Measurements from ENCODE around the gene ARF6. TPM values are rescaled to one million over a fixed set of nuclear protein-coding genes. Genes with fewer than 3 reads are reported as not detected.

ARF6 gene
- total RNA-seq, 1 donor from 2014 or later, result 24.4 TPM

DNA sequence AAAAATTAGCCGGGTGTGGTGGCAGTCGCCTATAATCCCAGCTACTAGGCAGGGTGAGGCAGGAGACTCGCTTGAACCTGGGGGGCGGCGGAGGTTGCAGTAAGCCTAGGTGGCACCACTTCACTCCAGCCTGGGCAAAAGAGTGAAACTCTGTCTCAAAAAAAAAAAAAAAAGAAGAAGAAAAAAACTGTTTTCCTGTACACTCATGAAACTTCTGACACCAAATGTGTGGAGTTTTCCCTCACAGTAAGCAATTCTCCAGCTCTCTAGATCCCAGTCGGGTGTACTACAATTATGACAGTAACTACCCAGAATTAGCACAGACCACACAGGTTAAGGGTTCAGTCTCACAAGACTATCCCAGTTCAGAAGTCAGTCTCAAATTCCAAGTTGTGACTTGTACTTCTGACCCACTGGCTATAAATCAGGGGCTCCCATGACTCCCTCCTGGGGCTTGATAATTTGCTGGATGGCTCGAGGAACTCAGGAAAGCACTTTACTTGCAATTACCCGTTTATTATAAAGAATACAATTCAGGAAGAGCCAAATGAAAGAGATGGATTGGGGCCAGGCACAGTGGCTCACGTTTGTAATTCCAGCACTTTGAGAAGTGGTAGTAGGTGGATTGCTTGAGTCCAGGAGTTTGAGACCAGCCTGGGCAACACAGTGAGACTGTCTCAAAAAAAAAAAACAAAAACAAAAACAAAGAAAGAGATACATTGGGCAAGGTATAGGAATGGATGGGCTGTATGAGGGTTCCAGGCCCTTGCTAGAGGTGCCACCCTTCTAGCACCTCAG lies 12.4 kb upstream of the ARF6 start:
- H3K9me3 ChIP-seq (replicated peaks), result no peaks in the 10 kb centered on the region
- no peak overlapping the region for H3K27ac ChIP-seq (replicated peaks)
- H3K4me1 ChIP-seq, result no peaks in the 10 kb centered on the region
- TF ChIP-seq, protein P1, sequence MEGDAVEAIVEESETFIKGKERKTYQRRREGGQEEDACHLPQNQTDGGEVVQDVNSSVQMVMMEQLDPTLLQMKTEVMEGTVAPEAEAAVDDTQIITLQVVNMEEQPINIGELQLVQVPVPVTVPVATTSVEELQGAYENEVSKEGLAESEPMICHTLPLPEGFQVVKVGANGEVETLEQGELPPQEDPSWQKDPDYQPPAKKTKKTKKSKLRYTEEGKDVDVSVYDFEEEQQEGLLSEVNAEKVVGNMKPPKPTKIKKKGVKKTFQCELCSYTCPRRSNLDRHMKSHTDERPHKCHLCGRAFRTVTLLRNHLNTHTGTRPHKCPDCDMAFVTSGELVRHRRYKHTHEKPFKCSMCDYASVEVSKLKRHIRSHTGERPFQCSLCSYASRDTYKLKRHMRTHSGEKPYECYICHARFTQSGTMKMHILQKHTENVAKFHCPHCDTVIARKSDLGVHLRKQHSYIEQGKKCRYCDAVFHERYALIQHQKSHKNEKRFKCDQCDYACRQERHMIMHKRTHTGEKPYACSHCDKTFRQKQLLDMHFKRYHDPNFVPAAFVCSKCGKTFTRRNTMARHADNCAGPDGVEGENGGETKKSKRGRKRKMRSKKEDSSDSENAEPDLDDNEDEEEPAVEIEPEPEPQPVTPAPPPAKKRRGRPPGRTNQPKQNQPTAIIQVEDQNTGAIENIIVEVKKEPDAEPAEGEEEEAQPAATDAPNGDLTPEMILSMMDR (IDR thresholded peaks at IDR 0.05; ENCODE audit: borderline replicate concordance), result no peak
- H3K36me3 ChIP-seq, result no peaks in the 10 kb centered on the region
- intact Hi-C loops (cut with micrococcal nuclease), result no loop called here
- no peaks in the 10 kb centered on the region for H3K27me3 ChIP-seq (ENCODE audit: low read depth)
- H3K4me3 ChIP-seq, result no peak overlapping the region
- no peak for DNase-seq

DNA sequence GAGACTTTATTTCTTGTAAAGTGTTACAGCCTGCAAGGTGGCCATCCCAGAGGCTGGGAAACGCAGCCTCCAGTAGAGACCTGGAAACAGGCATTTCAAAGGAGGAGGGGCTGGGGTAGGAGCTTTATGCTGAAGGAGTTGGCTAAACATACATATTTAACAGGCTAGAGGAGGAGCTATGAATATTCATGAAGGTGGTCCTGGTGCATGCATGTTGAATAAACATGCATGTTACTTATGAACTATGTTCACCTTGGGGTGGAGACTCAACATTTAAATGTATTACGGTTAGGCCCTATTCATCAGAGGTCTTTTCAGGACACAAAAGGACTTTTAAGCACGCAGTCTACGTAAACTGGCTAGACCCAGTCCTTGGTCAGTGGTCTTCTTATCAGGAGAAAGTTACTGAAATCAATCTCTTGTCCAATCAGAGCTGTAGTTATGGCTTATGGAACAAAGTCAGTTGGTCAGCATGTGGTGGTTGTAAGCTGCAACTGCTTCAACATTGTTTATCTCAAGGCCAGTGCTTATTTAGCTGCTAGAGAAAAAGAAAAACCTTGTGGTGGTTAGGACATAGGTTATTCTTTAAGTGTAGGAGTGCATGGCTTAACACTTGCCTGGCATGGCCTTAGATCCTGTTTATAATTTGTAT lies 11.4 kb upstream of the ARF6 start:
- no peak overlapping the region for H3K4me3 ChIP-seq
- H3K27ac ChIP-seq (replicated peaks), result no peak overlapping the region
- H3K9me3 ChIP-seq (replicated peaks), result no peaks in the 10 kb centered on the region
- H3K27me3 ChIP-seq (ENCODE audit: low read depth), result no peaks in the 10 kb centered on the region
- H3K4me1 ChIP-seq, result no peaks in the 10 kb centered on the region
- intact Hi-C loops (cut with micrococcal nuclease), result no loop called here
- H3K36me3 ChIP-seq, result no peaks in the 10 kb centered on the region
- TF ChIP-seq, protein P1 (IDR thresholded peaks at IDR 0.05; ENCODE audit: borderline replicate concordance), result no peak
- DNase-seq, result no peak

DNA sequence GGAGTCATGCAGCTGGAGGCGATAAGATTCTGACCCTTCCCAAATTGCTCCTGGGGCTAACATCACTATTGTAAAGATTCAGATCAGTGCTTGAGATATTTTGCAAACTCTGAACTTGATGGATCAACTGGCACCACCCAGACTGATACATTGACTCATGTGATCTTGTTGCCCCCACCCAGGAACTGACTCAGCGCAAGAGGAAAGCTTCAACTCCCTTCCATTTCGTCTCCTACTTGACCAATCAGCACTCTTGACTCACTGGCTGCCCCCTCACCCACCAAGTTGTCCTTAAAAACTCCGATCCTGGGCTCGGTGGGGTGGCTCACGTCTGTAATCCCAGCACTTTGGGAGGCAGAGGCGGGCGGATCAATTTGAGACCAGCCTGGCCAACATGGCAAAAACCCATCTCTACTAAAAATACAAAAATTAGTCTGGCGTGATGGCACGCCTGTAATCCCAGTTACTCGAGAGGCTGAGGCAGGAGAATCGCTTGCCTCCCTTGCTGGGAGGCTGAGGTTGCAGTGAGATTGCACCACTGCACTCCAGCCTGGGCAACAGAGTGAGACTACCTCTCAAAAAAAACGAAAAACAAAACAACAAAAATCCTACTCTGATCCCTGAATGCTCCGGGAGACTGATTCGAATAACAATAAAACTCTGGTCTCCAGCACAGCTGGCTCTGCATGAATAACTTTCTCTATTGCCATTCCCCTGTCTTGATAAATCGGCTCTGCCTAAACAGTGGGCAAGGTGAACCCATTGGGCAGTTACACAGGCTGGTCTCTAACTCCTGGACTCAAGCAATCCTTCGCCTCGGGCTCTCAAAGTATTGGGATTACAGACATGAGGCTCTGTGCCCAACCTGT lies 9.8 kb upstream of the ARF6 start:
- no peaks in the 10 kb centered on the region for H3K27me3 ChIP-seq (ENCODE audit: low read depth)
- intact Hi-C loops (cut with micrococcal nuclease), result no loop called here
- H3K27ac ChIP-seq (replicated peaks), result no peak overlapping the region
- TF ChIP-seq, protein P1 (IDR thresholded peaks at IDR 0.05; ENCODE audit: borderline replicate concordance), result no peak
- H3K9me3 ChIP-seq (replicated peaks), result no peaks in the 10 kb centered on the region
- no peak for DNase-seq
- H3K4me1 ChIP-seq, result no peaks in the 10 kb centered on the region
- H3K36me3 ChIP-seq, result no peaks in the 10 kb centered on the region
- H3K4me3 ChIP-seq, result no peak overlapping the region

DNA sequence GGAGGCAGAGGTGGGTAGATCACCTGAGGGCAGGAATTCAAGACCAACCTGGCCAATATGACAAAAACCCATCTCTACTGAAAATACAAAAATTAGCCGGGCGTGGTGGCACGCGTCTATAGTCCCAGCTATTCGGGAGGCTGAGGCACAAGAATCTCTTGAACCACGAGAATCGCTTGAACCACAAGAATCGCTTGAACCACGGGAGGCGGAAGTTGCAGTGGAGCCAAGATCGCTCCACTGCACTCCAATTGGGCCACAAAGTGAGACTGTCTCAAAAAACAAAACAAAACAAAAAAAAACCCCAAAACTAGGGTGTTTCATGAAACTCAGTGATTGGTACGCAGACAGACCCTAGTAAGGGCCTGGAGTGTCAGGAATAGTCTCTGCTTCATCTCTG lies 6.4 kb upstream of the ARF6 start:
- H3K4me1 ChIP-seq, result peaks cover under 1% of the 10 kb centered on the region
- H3K36me3 ChIP-seq, result no peaks in the 10 kb centered on the region
- H3K27me3 ChIP-seq (ENCODE audit: low read depth), result no peaks in the 10 kb centered on the region
- TF ChIP-seq, protein P1 (IDR thresholded peaks at IDR 0.05; ENCODE audit: borderline replicate concordance), result no peak
- H3K4me3 ChIP-seq, result no peak overlapping the region
- no peak for DNase-seq
- H3K9me3 ChIP-seq (replicated peaks), result no peaks in the 10 kb centered on the region
- intact Hi-C loops (cut with micrococcal nuclease), result no loop called here
- no peak overlapping the region for H3K27ac ChIP-seq (replicated peaks)

DNA sequence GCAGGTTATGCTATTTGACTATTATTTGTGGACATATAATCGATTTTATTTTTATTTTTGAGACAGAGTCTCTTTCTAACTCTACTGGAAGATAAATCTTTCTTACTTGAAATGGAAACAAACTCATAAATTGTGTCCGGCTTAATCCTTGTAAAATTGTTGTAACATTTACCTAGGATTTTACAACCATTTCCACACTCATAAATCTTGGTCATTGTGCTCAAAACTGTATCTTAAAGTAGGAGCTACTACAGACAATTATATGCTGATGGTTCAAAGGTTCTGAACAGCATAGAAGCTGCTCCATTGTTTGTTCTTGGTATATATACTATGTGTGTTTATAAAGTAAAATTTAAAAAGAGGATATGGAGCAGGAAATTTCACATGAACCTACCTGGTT lies 4.6 kb upstream of the ARF6 start:
- H3K9me3 ChIP-seq (replicated peaks), result no peaks in the 10 kb centered on the region
- intact Hi-C loops (cut with micrococcal nuclease), result no loop called here

More for the DNA sequence above, 4.6 kb upstream of the ARF6 start:
- TF ChIP-seq, protein P1 (IDR thresholded peaks at IDR 0.05; ENCODE audit: borderline replicate concordance), result no peak
- Histone ChIP-seq H3K4me1 (peaks cover 16% of the 10 kb centered on the region), H3K27ac (replicated peaks) (no peak overlapping the region), H3K36me3 (no peaks in the 10 kb centered on the region), H3K4me3 (no peak overlapping the region), H3K27me3 (ENCODE audit: low read depth) (no peaks in the 10 kb centered on the region)
- no peak for DNase-seq

All from left ventricle myocardium inferior (tissue), 1 donor.